Prostate gland (tissue), 2 donors: Measurements from ENCODE around the gene CFTR. TPM values are rescaled to one million over a fixed set of nuclear protein-coding genes. Genes with fewer than 3 reads are reported as not detected.

Experiments used
- DNase-seq: peaks from one replicate; pipeline ENCODE4 v3.0.0-alpha.2; 2019; ENCODE audit warnings: low spot score
- H3K27ac ChIP-seq, 2 donors: fragments of 200-600 bp; sonication (generic); 2 replicates each; pipeline ENCODE4 v1.5.1; 2017 to 2019
- H3K27me3 ChIP-seq: fragments of 200-600 bp; sonication (generic); replicated peaks from 2 replicates; pipeline ENCODE4 v1.5.1; 2019; ENCODE audit not compliant: insufficient read depth
- H3K36me3 ChIP-seq, 2 donors: fragments of 200-600 bp; sonication (generic); 1 replicate in 1 of 2; 2 replicates in 1 of 2; pipeline versions ENCODE4 v1.5.1 to v1.8.1; 2017 to 2019
- H3K4me1 ChIP-seq: fragments of 200-600 bp; sonication (generic); replicated peaks from 2 replicates; pipeline ENCODE4 v1.5.1; 2019
- H3K4me3 ChIP-seq, 2 donors: fragments of 200-600 bp; sonication (generic); 2 replicates each; pipeline ENCODE4 v1.5.1; 2017 to 2019
- H3K9me3 ChIP-seq: fragments of 200-600 bp; sonication (generic); 2 replicates; pipeline ENCODE4 v1.5.1; 2017
- POLR2A ChIP-seq: fragments of 450-650 bp; IDR thresholded peaks from one replicate; pipeline ENCODE4 v1.6.1; 2016; ENCODE audit warnings: antibody characterized with exemption, mild to moderate bottlenecking
- POLR2AphosphoS5 ChIP-seq: sonication (generic); formaldehyde crosslinking; IDR thresholded peaks from one replicate; pipeline ENCODE4 v1.6.1; 2017; ENCODE audit warnings: antibody characterized with exemption
- WGBS: methylation state at CpG from one replicate; pipeline ENCODE4 v1.1.5; 2018; 5-methylcytosine and 5-hydroxymethylcytosine counted together
- intact Hi-C: fragments of 100-400 bp; cut with DNase I; formaldehyde crosslinking; loops from one replicate; pipeline ENCODE4 v1.14.2; 2022
- total RNA-seq, 2 donors: library from RNA; depleted of rRNA; stranded (reverse); fragments of >200 nt; gene quantifications; one replicate each; pipeline ENCODE4 v1.1.0, GENCODE V29; 2016
- TF ChIP-seq, protein P1 (sequence below), 4 experiments: fragments of 200-600 bp in 2 of 4; fragments of 450-650 bp in 2 of 4; sonication (generic) in 2 of 4; IDR thresholded peaks; 1 replicate in 3 of 4; 2 replicates in 1 of 4; pipeline ENCODE4 v1.5.1; 2016 to 2019; ENCODE audit warnings: antibody characterized with exemption in 4 of 4, mild to moderate bottlenecking in 2 of 4, moderate library complexity in 2 of 4

CFTR gene
- total RNA-seq, 2 donors from 2014 or later: 2.9 to 5.6 TPM

DNA sequence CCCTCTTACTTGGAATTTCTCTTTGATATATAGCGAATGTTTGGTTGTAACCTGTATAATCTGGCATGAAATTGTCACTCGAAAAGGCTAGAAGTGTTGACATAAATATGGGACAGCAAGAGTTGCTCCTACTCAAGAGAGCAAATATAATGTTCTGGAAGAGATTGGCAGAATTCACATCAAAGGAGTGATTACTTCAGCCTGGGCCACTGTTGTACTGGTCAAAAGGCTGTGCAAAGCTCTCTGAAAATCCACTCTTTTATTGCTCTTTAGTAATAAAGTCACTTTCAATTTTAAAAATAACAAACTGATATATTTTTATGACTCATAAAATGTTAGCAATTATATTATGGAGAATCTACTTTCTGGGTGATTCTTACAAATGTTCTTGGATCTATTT lies 58.2 kb downstream of the CFTR start:
- H3K4me3 ChIP-seq: no peak overlapping the region
- H3K27me3 ChIP-seq: no peaks in the 10 kb centered on the region
- H3K27ac ChIP-seq: no peak overlapping the region
- WGBS: 87% methylated on average over 2 of the region's 2 CpGs
- H3K36me3 ChIP-seq: no peaks in the 10 kb centered on the region
- H3K9me3 ChIP-seq: no peaks in the 10 kb centered on the region
- DNase-seq: no peak
- intact Hi-C loops: no loop called here
- TF ChIP-seq POLR2AphosphoS5: no peak
- H3K4me1 ChIP-seq: no peaks in the 10 kb centered on the region

DNA sequence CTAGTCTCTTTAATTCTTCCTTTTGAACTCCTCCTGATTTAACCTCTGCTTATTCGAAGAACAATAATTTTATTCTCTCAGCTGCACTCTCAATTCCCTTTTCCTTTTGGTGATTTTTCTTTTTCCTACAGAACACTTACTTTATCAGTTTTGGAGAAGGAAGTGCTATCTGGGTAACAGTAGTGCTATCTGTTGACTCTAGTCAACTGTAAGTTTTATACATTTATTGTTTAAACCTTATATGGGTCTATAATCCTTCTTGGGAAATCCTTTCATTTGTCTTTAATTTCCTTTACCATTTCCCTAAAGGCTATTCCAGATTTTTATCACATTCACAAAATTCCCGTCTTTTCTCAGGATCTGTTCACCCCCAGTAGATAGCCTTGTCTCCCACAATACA lies 64.2 kb downstream of the CFTR start:
- Histone ChIP-seq H3K4me1 (no peaks in the 10 kb centered on the region), H3K27ac (no peak overlapping the region), H3K36me3 (no peaks in the 10 kb centered on the region), H3K9me3 (no peaks in the 10 kb centered on the region), H3K4me3 (no peak overlapping the region), H3K27me3 (no peaks in the 10 kb centered on the region)
- WGBS: 87% methylated on average over 2 of the region's 2 CpGs
- intact Hi-C loops: no loop called here
- TF ChIP-seq POLR2A (no peak), POLR2AphosphoS5 (no peak)
- TF ChIP-seq, protein P1, sequence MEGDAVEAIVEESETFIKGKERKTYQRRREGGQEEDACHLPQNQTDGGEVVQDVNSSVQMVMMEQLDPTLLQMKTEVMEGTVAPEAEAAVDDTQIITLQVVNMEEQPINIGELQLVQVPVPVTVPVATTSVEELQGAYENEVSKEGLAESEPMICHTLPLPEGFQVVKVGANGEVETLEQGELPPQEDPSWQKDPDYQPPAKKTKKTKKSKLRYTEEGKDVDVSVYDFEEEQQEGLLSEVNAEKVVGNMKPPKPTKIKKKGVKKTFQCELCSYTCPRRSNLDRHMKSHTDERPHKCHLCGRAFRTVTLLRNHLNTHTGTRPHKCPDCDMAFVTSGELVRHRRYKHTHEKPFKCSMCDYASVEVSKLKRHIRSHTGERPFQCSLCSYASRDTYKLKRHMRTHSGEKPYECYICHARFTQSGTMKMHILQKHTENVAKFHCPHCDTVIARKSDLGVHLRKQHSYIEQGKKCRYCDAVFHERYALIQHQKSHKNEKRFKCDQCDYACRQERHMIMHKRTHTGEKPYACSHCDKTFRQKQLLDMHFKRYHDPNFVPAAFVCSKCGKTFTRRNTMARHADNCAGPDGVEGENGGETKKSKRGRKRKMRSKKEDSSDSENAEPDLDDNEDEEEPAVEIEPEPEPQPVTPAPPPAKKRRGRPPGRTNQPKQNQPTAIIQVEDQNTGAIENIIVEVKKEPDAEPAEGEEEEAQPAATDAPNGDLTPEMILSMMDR (IDR thresholded peaks at IDR 0.05): no peak
- DNase-seq: no peak

DNA sequence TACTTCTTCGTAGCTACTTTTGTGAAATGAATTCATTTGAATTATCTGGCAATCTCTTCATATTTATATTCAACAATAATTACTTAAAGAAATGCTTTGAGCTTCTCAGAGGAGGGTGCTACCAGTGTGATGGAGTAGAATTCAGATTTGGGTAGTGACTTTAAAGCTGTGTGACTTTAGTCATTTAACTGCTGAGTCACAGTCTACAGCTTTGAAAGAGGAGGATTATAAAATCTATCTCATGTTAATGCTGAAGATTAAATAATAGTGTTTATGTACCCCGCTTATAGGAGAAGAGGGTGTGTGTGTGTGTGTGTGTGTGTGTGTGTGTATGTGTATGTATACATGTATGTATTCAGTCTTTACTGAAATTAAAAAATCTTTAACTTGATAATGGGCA lies 68.2 kb downstream of the CFTR start:
- Histone ChIP-seq H3K4me3 (no peak overlapping the region), H3K9me3 (no peaks in the 10 kb centered on the region), H3K4me1 (no peaks in the 10 kb centered on the region), H3K36me3 (no peaks in the 10 kb centered on the region), H3K27me3 (no peaks in the 10 kb centered on the region), H3K27ac (no peak overlapping the region)
- intact Hi-C loops: no loop called here
- WGBS: 89% methylated on average over 2 of the region's 2 CpGs
- no peak for DNase-seq
- TF ChIP-seq, protein P1 (IDR thresholded peaks at IDR 0.05): no peak
- TF ChIP-seq POLR2A (no peak), POLR2AphosphoS5 (no peak)

DNA sequence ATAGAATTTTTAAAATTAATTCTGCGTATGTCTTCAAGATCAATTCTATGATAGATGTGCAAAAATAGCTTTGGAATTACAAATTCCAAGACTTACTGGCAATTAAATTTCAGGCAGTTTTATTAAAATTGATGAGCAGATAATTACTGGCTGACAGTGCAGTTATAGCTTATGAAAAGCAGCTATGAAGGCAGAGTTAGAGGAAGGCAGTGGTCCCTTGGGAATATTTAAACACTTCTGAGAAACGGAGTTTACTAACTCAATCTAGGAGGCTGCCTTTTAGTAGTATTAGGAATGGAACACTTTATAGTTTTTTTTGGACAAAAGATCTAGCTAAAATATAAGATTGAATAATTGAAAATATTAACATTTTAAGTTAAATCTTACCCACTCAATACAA lies 70.8 kb downstream of the CFTR start:
- H3K4me3 ChIP-seq: no peak overlapping the region
- no peak for DNase-seq
- no peaks in the 10 kb centered on the region for H3K9me3 ChIP-seq
- intact Hi-C loops: no loop called here
- H3K4me1 ChIP-seq: no peaks in the 10 kb centered on the region
- TF ChIP-seq, protein P1 (IDR thresholded peaks at IDR 0.05): no peak
- TF ChIP-seq POLR2AphosphoS5 (no peak), POLR2A (no peak)
- no peak overlapping the region for H3K27ac ChIP-seq
- 46% methylated on average over 2 of the region's 2 CpGs for WGBS
- H3K27me3 ChIP-seq: no peaks in the 10 kb centered on the region
- H3K36me3 ChIP-seq: no peaks in the 10 kb centered on the region

DNA sequence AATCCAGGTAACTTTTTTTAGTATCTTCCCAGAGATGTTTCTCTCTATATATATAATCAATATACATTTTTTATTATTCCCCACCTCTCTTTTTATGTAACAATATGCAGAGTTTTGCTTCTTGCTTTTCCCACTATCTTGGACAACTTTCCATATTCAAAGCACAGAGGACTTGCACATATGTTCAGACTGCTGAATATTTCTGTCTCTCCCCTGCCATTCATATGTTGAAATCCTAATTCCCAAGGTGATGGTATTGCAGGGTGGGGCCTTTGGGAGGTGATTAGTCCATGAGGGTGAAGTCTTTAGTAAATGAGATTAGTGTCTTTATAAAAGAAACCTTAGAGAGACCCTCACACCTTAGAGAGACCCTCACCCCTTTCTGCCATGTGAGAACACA lies 72.8 kb downstream of the CFTR start:
- H3K27ac ChIP-seq: no peak overlapping the region
- intact Hi-C loops: no loop called here
- TF ChIP-seq POLR2A (no peak), POLR2AphosphoS5 (no peak)
- TF ChIP-seq, protein P1 (IDR thresholded peaks at IDR 0.05): no peak
- H3K9me3 ChIP-seq: no peaks in the 10 kb centered on the region
- H3K36me3 ChIP-seq: no peaks in the 10 kb centered on the region
- no peak overlapping the region for H3K4me3 ChIP-seq
- no peaks in the 10 kb centered on the region for H3K27me3 ChIP-seq
- no peaks in the 10 kb centered on the region for H3K4me1 ChIP-seq
- no peak for DNase-seq
